Heart right ventricle (tissue), 16 donors: ENCODE results near the gene MAPRE3. TPM values are rescaled to one million over a fixed set of nuclear protein-coding genes. Genes with fewer than 3 reads are reported as not detected.

Source experiments
- ATAC-seq, 8 donors: fragments of 200-7000 bp; cut with Tn5 transposase; one replicate each; pipeline ENCODE4 v1.9.1; 2020; ENCODE audit warnings: mild to moderate bottlenecking in 8 of 8, moderate library complexity in 8 of 8, moderate number of reproducible peaks in 1 of 8
- DNase-seq, 2 donors: peaks; one replicate each; pipeline ENCODE4 v3.0.0-alpha.2; 2020
- H3K27ac ChIP-seq, 10 donors: fragments of 200-600 bp; sonication (generic) in 2 of 10; one replicate each; pipeline versions ENCODE4 v1.5.0 to v1.8.0; 2020 to 2022; ENCODE audit warnings: mild to moderate bottlenecking in 3 of 10
- H3K27me3 ChIP-seq, 7 donors: fragments of 200-600 bp; one replicate each; pipeline ENCODE4 v1.8.0; 2021 to 2022; ENCODE audit warnings: mild to moderate bottlenecking in 2 of 7
- H3K36me3 ChIP-seq, 9 donors: fragments of 200-600 bp; sonication (generic) in 1 of 9; one replicate each; pipeline versions ENCODE4 v1.5.0 to v1.8.0; 2020 to 2022; ENCODE audit warnings: mild to moderate bottlenecking in 2 of 9
- H3K4me1 ChIP-seq, 9 donors: fragments of 200-600 bp; sonication (generic) in 1 of 9; one replicate each; pipeline versions ENCODE4 v1.5.0 to v1.8.0; 2020 to 2022; ENCODE audit warnings: mild to moderate bottlenecking in 4 of 9
- H3K4me3 ChIP-seq, 10 donors: fragments of 200-600 bp; sonication (generic) in 2 of 10; one replicate each; pipeline versions ENCODE4 v1.5.0 to v1.8.0; 2020 to 2022; ENCODE audit warnings: mild to moderate bottlenecking in 7 of 10, moderate library complexity in 2 of 10
- H3K9me3 ChIP-seq, 11 donors: fragments of 200-600 bp in 10 of 11; sonication (generic) in 2 of 11; one replicate each; pipeline versions ENCODE4 v1.5.0 to v1.8.0; 2013 to 2022; ENCODE audit warnings: mild to moderate bottlenecking in 2 of 11, control low read depth in 1 of 11, moderate library complexity in 1 of 11
- CTCF ChIP-seq, 9 donors: fragments of 200-600 bp; sonication (generic) in 2 of 9; IDR thresholded peaks; one replicate each; pipeline versions ENCODE4 v1.5.0 to v1.8.0; 2021 to 2022; ENCODE audit warnings: antibody characterized with exemption in 9 of 9, mild to moderate bottlenecking in 5 of 9, moderate library complexity in 1 of 9
- WGBS, 2 donors: extraction: QIAGEN DNeasy Blood & Tissue Kit; methylation state at CpG; one replicate each; pipeline ENCODE4 v1.1.7; 2013; ENCODE audit warnings: inconsistent platforms in 1 of 2; 5-methylcytosine and 5-hydroxymethylcytosine counted together
- intact Hi-C, 10 donors: fragments of 100-400 bp; cut with DNase I; formaldehyde crosslinking; loops; one replicate each; pipeline versions ENCODE4 v1.11.1 to v1.14.2; 2022
- polyA plus RNA-seq, 2 donors: library from polyadenylated mRNA; stranded (reverse); fragments of 200-250 nt; gene quantifications; one replicate each; pipeline ENCODE4 v1.2.3, GENCODE V29; 2013
- total RNA-seq, 10 donors: library from RNA; stranded (reverse); fragmentation: NEBNext Ultra II Directional in 3 of 10; extraction: Animal tissue kit (Norgen Biotek cat#: 25700) in 3 of 10; gene quantifications; one replicate each; pipeline versions ENCODE4 v1.2.1 to v1.2.4, GENCODE V29; 2021 to 2023
- donor health status: Arrhythmogenic right ventricular cardiomyopathy.
- donor health status: ischemic (EF 13 %, LVEDD 7.1; RV severe dilation, severe dysfunction).
- donor health status: healthy with polysubstance abuse.
- donor health status: DM: no; HTN: yes; CAD: no.
- donor health status: DM: no; HTN: no; CAD: no.
- donor health status: ischemic (EF 25% LVEDD 6.9; RV normal size, moderate dysfunction).
- donor health status: ischemic (EF 25% LVEDD 5.7; RV mildly dilated, moderate dysfunction).
- donor health status: healthy.
- donor health status: DM: yes; HTN: yes; CAD: no.
- donor health status: Ischemic cardiomyopathy.
- donor health status: ischemic (EF 35%, LVEDD 5.7; RV mildly dilated, moderate dysfunction).
- donor health status: nonischemic (EF 11% LVEDD 7.7; RV severe dilation, severe dysfunction).
- donor health status: DM: yes; HTN: yes; CAD: no.
- donor health status: PGD.
- donor health status: ischemic (EF 29% LVEDD 5.4; RV normal size, mild dysfunction).
- donor health status: nonischemic (EF 23%, LVEDD 6.1; RV moderate dilation, normal function).

The MAPRE3 gene
- total and polyA plus RNA-seq, 12 donors = 23.0 to 68.8 (median 47.2) TPM

DNA sequence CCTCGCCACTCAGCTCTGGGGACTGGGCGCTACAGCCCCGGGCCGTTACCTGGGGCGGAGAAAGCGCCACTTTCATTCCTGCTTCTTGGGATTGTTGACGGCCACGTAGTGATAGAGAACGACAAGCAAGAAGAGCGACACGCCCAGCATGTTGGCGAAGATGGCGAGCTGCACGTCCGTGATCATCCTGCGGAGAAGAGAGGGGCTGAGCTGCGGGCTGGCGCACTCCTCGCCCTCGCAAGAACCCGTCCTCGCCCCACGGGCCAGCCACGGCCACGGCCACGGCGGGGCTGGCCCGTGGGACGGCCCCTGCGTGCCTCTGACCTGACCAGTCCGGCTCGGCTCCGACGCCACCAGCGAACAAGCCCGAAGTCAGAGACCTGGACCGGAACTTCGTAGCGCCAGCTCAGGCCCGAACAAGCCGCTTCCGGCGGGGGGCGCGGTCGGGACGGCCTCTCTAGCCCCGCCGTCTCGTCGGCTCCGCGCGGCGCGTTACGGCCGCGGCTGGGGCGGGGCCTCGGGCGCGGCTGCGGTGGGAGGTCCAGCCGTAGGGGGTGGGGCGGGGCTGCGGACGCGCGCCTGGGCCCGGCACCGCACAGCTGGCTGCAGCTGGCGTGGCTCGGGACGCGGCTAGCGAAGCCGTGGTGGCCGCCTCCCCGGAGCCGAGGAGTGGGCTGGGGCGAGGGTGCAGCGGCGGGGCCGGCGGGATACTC is 101.0 kb downstream of the MAPRE3 start, which contains the start of gene OST4:
Gene OST4, minus strand, starts transcription at position 378 of the 713 bp plus-strand sequence.
- intact Hi-C loops = loop anchor here in 3 of 10 donors (1.0 to 2.0 kb wide), 2 partner anchors 20 to 21 kb away; partner anchors contain the start of gene AGBL5 (in 3 of the 3)
- peaks cover 0 to 40% (median 9%) of the 10 kb centered on the region in 9 donors for H3K36me3 ChIP-seq
- peak; percentile 92 to 95 for DNase-seq
- H3K27me3 ChIP-seq = no peaks in the 10 kb centered on the region
- peak in 3 of 9 donors; percentile 7 to 41 (median 21) for TF ChIP-seq CTCF (IDR thresholded peaks at IDR 0.05)
- 0 to 1% methylated on average over 78 to 86 of the region's 86 CpGs for WGBS, 2 donors
- no peaks in the 10 kb centered on the region for H3K9me3 ChIP-seq
- H3K4me1 ChIP-seq = peaks cover 10 to 78% (median 64%) of the 10 kb centered on the region in 9 donors
- peak; percentile 87 to 96 (median 94) for ATAC-seq
- peak within 1 kb of the TSS; percentile 50 to 98 (median 89) for H3K4me3 ChIP-seq
- H3K27ac ChIP-seq = peak within 1 kb of the TSS; percentile 70 to 98 (median 97)

- Histone ChIP-seq H3K4me1 (peaks cover 10 to 84% (median 67%) of the 10 kb centered on the region in 9 donors), H3K36me3 (peaks cover 0 to 32% (median 9%) of the 10 kb centered on the region in 9 donors), H3K4me3 (peak overlapping the region; percentile 50 to 98 (median 89)), H3K27ac (peak overlapping the region; percentile 70 to 98 (median 97)), H3K9me3 (no peaks in the 10 kb centered on the region), H3K27me3 (no peaks in the 10 kb centered on the region)
- DNase-seq (peak; percentile 76 to 86), ATAC-seq (peak; percentile 10 to 78 (median 55))
- TF ChIP-seq CTCF (IDR thresholded peaks at IDR 0.05) = no peak
- intact Hi-C loops = loop anchor here in 3 of 10 donors (1.0 to 2.0 kb wide), 2 partner anchors 21 kb away; partner anchors contain the start of gene AGBL5 (in 3 of the 3)
- 3% methylated on average over 34 of the region's 34 CpGs for WGBS, 2 donors
Measured at GRCh38 chr2:27071990-27072830, 101.8 kb downstream of the MAPRE3 start.

DNA sequence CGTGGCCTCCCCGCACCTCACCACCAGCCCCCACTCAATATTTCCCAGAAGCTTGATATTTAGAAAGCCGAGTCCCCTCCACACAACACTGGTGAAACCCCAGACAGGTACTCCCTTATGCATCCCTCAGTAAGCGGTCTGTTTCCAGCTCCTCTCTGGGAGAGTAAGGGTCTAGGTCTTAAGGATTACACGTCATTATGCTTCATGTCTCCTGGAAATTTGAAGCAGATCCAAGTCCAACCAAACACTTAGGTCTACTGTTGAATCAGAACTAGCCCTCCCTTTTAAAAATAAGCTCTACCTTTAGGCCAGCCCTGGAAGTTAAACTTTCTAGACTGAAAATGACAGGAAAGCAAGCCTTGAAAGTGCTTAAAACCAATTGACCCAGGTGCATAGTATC is 102.5 kb downstream of the MAPRE3 start:
- Histone ChIP-seq H3K9me3 (no peaks in the 10 kb centered on the region), H3K27ac (peak overlapping the region in 9 of 10 donors; percentile 91 to 98 (median 97)), H3K27me3 (no peaks in the 10 kb centered on the region), H3K4me1 (peaks cover 10 to 89% (median 75%) of the 10 kb centered on the region in 9 donors), H3K36me3 (peaks cover 0 to 25% (median 8%) of the 10 kb centered on the region in 9 donors), H3K4me3 (peak overlapping the region in 4 of 10 donors; percentile 75 to 98 (median 85))
- 51 to 60% methylated on average over 5 of the region's 5 CpGs for WGBS, 2 donors
- intact Hi-C loops = no loop called here
- no peak for TF ChIP-seq CTCF (IDR thresholded peaks at IDR 0.05)
- no peak for ATAC-seq
- no peak for DNase-seq

DNA sequence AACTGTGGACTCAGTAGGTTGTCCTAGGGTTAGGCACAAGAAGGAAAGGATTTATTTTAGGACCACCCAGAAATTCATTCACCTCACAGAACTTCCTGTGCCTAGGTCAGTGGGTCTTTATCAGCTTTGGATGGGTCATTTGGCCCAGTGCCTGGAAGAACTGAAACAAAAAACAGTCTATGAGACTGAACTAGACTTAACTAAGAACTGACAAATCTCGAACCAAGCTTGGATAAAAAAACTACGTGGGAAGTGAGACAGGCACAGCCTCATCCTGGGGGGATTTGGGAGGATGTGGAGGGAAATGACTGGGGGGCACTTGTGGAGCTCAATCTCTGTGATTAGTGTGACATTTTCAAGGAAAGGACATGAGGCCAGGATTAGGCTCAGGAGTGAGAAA is 103.3 kb downstream of the MAPRE3 start:
- H3K27ac ChIP-seq = peak overlapping the region in 9 of 10 donors; percentile 50 to 98 (median 97)
- peaks cover 0 to 17% (median 0%) of the 10 kb centered on the region in 9 donors for H3K36me3 ChIP-seq
- H3K27me3 ChIP-seq = no peaks in the 10 kb centered on the region
- H3K9me3 ChIP-seq = no peaks in the 10 kb centered on the region
- TF ChIP-seq CTCF (IDR thresholded peaks at IDR 0.05) = no peak
- ATAC-seq = no peak
- peak in 1 of 2 donors; percentile 59 for DNase-seq
- H3K4me3 ChIP-seq = no peak overlapping the region
- intact Hi-C loops = no loop called here
- H3K4me1 ChIP-seq = peaks cover 10 to 83% (median 69%) of the 10 kb centered on the region in 9 donors
- 29 to 43% methylated on average over 2 of the region's 2 CpGs for WGBS, 2 donors
